Measurements from ENCODE around the gene LCE2A.
"Not testable (repeated sequence)": the region's sequence is repeated elsewhere in the genome, so short reads cannot be mapped to it uniquely, and the experiment has no call there.

The LCE2A gene, protein sequence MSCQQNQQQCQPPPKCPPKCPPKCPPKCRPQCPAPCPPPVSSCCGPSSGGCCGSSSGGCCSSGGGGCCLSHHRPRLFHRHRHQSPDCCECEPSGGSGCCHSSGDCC

DNA sequence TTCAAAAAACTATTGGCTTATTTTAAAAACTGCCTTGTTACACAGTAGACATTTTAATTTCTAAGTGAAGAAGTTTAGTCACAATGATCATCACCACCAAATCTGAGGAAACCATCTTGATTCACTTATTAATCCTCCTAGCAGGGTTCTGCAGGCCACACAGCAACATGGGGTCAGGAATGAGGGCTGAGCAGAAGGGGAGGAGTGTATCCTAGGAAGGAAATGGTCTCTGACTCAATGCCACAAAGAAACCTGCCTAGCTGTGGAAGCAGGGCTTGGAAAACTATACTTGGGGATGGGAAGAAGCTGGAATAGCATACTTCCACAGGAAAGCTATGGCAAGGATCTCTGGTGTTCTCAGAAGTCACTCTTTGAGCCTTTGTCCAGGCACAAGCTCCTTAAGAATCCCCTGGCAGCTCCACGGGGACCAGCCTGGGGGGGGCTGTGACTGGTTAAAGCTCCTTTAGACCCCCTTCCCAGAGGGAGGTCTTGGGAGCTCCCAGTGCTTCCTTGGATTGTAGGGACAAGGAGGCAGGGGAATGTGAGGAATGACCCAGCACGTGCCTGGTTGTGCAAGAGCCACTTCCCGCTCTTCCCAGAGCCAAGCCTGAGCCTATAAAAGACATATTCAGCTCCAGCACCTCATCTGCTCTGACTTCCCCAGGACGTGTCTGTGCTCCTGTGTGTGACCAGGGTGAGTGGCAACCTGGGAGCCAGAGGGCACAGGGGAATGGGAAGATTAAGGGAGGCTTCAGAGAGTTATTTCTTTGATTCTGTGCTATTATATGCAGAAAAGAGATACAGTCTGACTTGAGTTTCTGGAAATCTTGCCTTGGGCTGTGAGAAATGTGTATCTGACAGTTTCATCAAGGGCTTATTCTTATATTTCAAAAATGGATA lies at the start of gene LCE2A:
TSS of gene LCE2A (plus strand) at position 645 of the 900 bp plus-strand sequence. CDS start 557 bp downstream, outside the sequence.
- Histone ChIP-seq H3K4me3 (no peak within 1 kb of the TSS), H3K27ac (no peak within 1 kb of the TSS)

DNA sequence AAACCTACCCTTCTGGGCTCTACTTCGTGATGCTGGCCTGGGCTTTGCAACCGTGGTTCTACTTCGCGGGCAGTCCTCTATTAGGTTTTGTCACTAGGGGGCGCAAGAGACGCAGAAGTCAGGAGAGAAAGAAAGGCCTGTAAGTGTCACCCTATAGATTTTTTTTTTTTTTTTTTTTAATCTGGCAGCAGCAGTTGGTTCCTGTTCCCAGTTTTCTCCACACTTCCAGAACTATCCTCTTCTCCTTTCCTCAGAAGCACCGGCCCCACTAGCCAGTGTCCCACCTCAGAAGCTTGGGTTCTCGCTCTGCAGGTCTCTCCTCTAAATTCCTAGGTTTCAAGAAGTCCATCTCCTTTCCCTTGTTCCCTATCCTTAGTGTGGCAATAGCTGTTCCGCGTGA lies 44.0 kb upstream of the LCE2A start:
- no peak overlapping the region for H3K27ac ChIP-seq
- no peak overlapping the region for H3K4me3 ChIP-seq

DNA sequence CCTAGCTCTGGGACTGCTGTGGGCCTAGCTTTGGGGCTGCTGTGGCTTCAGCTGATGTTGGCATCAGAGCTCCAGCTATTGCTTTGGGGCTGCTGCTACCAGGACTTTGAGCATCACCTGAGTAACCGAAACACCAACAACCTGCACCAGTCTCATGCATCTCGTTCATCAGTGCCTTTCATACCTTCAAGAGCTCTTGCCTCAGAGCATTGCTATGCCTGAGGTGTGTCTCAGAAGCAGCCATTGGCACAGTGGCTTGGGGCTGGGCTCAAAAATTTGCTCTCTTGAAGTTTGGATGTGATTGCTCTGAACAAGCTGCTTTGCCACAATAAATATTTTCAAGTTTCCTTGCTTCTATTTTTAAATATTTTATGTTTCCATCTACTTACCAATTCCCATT lies 41.7 kb upstream of the LCE2A start:
- Histone ChIP-seq H3K4me3 (no peak overlapping the region), H3K27ac (no peak overlapping the region)

DNA sequence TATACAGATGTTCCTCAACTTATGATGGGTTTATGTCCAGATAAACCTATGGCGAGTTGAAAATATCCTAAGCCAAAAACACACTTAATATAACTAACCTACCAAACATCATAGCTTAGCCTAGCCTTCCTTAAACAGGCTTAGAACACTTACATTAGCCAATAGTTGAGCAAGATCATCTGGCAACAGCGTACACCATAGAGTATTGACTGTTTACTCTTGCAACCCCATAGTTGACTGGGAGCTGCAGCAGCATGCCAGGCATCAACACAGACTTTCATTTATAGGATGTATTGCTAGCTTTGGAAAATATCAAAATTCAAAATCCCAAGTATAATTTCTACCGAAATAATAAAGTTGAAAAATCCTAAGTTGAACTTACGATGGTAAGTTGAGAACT lies 40.5 kb upstream of the LCE2A start:
- H3K27ac ChIP-seq: no peak overlapping the region
- H3K4me3 ChIP-seq: no peak overlapping the region

DNA sequence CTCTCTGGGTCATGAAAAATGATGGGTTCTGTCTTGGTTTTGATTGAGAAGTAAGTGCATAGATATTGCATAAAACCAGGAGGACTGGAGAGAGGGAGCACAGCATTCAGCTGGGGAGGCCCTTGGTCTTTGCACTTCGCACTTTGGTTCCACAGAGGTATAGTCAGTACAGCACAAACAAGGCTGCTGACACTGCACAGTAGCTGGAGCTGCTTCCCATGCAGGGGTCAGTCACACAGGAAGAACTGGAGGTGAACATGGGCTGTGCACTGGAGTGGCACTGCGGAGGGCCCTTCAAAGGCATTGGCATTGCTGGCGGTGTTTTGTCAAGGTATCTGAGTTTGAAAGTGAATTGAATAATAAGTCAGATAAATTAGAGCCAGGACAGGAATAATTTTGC lies 39.5 kb upstream of the LCE2A start:
- Histone ChIP-seq H3K27ac (no peak overlapping the region), H3K4me3 (no peak overlapping the region)

DNA sequence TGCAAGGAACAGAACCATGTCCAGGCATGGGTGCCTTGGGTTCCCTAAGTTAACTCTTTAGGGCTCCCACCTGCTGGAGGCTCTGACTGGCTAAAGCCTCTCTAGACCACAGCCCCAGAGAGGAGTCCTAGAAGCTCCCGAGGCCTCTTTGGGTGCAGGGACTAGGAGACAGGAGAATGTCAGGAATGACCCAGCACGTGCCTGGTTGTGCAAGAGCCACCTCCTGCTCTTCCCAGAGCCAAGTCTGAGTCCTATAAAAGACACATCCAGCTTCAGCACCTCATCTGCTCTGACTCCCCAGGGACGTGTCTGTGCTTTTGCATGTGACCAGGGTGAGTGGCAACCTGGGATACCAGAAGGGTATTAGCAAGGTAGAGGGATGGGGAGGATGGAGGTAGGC lies 35.0 kb upstream of the LCE2A start, which contains the start of gene LCE2D:
TSS of gene LCE2D (plus strand) at position 283 of the 400 bp plus-strand sequence. CDS start 726 bp downstream, outside the sequence.
- Histone ChIP-seq H3K27ac (no peak within 1 kb of the TSS), H3K4me3 (no peak within 1 kb of the TSS)

DNA sequence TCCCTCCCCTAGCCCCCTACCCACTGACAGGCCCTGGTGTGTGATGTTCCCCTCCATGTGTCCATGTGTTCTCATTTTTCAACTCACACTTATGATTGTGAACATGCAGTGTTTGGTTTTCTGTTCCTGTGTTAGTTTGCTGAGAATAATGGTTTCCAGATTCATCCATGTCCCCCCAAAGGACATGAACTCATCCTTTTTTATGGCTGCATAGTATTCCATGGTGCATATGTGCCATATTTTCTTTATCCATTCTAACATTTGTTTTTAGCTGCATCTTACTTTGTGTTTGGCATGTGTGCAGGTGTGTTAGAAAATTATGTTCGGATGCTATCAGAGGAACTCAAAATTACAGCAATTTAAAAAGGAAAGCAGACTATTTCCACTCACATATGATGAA lies 32.0 kb upstream of the LCE2A start:
- H3K4me3 ChIP-seq, H3K27ac ChIP-seq: not testable (repeated sequence)

DNA sequence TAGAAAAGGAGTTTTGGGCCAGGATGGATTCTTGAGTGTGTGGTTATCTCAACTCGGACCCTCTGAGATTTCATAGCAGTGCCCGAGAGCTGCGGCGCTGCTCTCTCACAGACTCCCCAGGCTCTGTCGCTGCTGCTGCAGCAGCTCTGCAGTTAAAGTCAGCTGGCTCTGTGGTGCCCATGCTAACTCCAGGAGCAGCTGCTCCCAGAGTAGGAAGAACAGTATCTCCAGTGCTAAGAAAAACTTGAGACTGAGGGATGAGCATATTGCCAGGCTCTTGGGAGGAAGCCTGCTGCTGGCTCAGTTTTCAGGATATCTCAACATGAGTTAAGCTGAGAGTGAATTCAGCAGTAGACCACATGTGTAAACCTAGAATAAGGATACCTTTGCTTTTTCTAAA lies 30.5 kb upstream of the LCE2A start:
- no peak overlapping the region for H3K27ac ChIP-seq
- no peak overlapping the region for H3K4me3 ChIP-seq

DNA sequence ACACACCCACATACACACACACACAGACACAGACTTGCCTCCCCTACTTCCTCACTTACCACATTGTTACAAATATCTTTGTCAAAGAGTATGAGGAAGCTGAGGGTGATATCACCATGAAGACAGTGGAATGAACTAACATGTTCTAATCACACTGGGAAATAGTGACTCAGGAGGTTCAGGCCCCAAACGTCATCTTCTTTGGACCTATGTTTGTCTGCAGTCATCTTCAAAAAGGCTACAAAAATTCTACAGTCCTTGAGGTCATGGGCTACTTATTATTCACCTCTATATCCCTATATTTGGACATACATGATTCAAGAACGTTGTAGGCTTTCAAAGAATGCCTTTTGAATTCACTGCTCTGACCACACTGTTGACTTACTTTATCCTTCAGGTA lies 25.1 kb upstream of the LCE2A start:
- no peak overlapping the region for H3K27ac ChIP-seq
- H3K4me3 ChIP-seq: no peak overlapping the region

DNA sequence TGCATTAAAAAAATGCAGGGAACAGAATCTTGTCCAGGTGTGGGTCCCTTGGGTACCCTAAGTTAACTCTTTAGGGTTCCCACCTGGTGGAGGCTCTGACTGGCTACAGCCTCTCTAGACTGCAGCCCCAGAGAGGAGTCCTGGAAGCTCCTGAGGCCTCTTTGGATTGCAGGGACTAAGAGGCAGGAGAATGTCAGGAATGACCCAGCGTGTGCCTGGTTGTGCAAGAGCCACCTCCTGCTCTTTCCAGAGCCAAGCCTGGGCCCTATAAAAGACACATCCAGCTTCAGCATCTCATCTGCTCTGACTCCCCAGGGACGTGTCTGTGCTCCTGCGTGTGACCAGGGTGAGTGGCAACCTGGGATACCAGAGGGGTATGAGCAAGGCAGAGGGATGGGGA lies 23.2 kb upstream of the LCE2A start, which contains the start of gene LCE2C:
TSS of gene LCE2C (plus strand) at position 297 of the 400 bp plus-strand sequence. CDS start 737 bp downstream, outside the sequence.
- H3K27ac ChIP-seq, H3K4me3 ChIP-seq: not testable (repeated sequence)

DNA sequence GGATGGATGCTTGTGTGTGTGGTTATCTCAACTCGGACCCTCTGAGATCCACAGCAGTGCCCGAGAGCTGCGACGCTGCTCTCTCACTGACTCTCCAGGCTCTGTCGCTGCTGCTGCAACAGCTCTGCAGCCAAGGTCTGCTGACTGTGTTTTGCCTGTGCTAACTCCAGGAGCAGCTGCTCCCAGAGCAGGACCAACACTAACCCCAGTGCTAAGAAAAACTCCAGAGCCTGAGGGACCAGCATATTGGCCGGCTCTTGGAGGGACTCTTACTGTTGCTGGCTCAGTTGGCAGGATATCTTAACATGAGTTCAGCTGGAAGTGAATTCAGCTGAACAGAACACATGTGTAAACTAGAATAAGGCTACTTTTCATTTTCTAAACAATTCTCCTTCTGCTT lies 18.7 kb upstream of the LCE2A start:
- H3K27ac ChIP-seq: no peak overlapping the region

DNA sequence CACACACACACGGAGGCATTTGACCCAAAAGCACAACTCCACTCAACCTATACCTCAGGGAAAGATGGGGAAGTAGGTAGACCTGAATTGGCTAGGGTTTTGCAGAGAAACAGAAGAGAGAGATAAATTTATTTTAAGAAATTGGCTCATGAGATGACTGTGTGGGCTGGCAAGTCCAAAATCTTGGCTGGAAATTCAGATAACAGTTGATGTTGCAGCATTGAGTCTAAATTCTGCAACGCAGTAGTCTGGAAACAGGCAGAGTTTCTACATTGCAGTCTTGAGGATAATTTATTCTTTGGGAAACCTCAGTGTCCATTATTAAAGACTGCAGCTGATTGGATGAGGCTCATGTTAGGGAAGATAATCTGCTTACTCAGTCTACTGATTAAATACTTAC lies 16.5 kb upstream of the LCE2A start:
- H3K27ac ChIP-seq: no peak overlapping the region
- no peak overlapping the region for H3K4me3 ChIP-seq

More for the DNA sequence above, 18.7 kb upstream of the LCE2A start:
- H3K4me3 ChIP-seq: no peak overlapping the region

DNA sequence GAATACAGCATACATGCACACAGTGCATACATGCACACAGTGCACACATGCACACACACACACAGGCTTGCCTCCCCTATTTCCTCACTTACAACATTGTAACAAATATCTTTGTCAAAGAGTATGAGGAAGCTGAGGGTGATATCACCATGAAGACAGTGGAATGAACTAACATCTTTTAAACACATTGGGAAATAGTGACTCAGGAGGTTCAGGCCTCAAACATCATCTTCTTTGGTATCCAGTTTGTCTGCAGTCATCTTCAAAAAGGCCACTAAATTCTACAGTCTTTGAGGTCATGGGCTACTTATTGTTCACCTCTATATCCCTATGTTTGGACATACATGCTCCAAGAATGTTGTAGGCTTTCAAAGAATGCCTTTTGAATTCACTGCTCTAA lies 14.3 kb upstream of the LCE2A start:
- Histone ChIP-seq H3K4me3 (no peak overlapping the region), H3K27ac (no peak overlapping the region)

DNA sequence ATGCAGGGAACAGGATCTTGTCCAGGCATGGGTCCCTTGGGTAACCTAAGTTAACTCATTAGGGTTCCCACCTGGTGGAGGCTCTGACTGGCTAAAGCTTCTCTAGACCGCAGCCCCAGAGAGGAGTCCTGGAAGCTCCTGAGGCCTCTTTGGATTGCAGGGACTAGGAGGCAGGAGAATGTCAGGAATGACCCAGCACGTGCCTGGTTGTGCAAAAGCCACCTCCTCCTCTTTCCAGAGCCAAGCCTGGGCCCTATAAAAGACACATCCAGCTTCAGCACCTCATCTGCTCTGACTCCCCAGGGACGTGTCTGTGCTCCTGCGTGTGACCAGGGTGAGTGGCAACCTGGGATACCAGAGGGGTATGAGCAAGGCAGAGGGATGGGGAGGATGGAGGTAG lies 12.3 kb upstream of the LCE2A start, which contains the start of gene LCE2B:
TSS of gene LCE2B (plus strand) at position 301 of the 400 bp plus-strand sequence. CDS start 721 bp downstream, outside the sequence.
- not testable (repeated sequence) for H3K4me3 ChIP-seq, H3K27ac ChIP-seq

DNA sequence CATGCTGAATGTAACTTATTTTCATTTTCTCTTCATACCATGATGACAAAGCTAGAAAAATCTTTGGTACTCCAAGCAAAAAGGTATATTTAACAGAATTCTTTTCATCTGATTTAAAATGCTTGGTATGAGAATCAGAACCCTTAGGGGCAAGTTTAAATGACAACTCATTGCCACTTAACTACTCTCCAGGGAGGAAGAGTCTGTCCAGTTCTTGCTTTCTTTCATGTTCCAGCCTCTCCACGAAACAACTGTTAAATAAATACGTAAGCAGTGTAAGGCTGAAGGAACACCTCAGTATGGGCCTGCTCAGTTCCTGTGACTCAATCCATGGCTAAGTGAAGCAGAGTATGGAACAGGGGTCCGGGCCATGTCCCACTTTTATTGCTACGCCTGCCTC lies 1.6 kb downstream of the LCE2A start:
- Histone ChIP-seq H3K4me3 (no peak overlapping the region), H3K27ac (no peak overlapping the region)

DNA sequence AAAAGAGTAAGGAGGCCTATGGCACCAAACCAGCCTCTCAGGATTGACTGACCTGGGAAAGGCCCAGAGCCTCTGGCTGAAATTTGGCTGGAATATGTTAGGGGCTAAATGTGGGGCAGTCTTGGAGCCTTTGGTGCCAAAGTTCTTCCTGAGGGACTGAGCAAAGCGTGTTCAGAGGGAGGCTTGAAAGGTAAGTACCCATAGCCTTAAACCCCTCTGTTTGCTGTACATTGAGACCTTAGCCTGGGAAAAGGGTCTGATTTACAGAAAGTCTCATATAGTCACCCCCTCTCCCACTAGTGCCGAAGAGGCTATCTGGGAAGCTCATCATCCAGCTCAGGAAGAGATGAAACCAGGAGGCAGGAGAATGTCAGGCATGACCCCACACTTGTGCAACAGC lies 9.7 kb downstream of the LCE2A start, which contains the start of gene LCE4A:
TSS of gene LCE4A (plus strand) at position 301 of the 400 bp plus-strand sequence. CDS start 916 bp downstream, outside the sequence.
- Histone ChIP-seq H3K27ac (no peak within 1 kb of the TSS), H3K4me3 (no peak within 1 kb of the TSS)

DNA sequence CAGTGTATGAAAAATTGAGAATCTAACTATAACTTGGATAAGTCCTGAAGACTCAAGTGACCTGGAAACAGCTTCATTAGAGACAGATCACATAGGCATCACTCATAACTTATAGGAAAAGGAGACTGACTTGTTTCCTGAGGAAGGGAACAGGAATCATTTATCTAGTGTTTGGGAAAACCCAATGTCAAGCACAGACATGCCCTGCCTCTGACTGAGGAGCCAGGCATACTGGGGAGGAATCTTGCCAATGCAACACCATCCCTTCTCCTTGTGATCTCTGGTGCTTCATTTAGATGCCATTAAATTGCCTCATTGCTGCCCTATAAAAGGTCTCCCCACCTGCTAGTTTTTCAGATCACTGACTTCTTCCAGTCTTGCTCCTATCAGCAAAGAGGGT lies 20.1 kb downstream of the LCE2A start:
- H3K4me3 ChIP-seq: no peak overlapping the region
- H3K27ac ChIP-seq: peak overlapping the region in 6 of 21 experiments; percentile 4 to 51 (median 32)

DNA sequence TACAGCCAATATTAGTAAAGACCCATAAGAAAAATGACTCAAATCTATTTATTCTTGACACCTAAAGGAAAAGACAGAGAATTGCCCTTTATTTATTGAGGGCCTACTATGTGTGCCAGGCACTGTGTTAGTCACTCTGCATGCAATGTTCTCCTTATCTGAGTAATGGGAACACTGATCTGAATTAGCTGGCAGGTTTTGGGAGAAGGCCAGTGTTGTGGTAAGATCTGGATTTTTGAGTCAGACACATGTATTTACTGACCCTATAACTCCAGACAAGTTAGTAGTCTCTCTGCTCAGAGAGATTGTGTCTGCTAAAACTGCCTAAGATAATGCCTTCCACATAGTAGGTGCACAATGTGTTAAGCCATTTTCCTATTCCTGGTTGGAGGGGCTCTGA lies 27.1 kb downstream of the LCE2A start:
- Histone ChIP-seq H3K27ac (no peak overlapping the region), H3K4me3 (no peak overlapping the region)

DNA sequence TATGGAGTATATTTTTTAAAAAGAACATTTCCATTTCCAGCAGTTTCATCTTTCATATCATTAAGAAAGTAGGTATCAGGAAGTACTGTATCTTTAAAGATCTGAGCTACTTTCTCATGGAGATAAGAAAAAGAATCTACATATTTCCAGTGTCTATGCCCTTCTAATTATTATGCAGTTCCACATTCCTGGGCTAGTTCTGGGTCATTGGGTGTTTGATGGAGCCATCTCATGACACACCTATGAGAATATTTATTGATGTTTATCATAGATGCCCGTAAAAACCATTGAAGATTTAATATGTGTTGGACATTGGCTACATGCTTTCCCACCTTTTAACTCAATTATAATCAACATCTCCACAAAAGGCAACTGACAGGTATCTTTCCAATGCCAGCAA lies 30.8 kb downstream of the LCE2A start:
- Histone ChIP-seq H3K4me3 (no peak overlapping the region), H3K27ac (no peak overlapping the region)

DNA sequence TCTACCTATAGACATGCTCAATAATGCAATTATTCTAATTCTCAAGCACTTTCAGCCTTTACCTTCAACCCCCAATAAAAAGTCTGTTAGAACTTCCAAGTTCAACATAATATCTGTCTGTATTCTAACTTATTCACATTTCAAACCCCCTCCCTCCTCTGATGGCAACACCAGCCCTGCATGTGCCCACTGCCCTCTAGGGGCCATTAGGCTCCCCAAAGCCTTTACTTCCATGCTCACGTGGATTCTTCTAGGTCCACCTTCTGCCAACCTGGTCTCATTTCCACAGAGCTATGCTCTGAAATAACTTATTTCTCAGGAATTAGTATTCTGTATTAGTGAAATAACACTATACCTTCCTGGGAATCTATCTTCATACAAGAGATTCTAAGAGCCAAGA lies 37.5 kb downstream of the LCE2A start:
- no peak overlapping the region for H3K4me3 ChIP-seq
- no peak overlapping the region for H3K27ac ChIP-seq

DNA sequence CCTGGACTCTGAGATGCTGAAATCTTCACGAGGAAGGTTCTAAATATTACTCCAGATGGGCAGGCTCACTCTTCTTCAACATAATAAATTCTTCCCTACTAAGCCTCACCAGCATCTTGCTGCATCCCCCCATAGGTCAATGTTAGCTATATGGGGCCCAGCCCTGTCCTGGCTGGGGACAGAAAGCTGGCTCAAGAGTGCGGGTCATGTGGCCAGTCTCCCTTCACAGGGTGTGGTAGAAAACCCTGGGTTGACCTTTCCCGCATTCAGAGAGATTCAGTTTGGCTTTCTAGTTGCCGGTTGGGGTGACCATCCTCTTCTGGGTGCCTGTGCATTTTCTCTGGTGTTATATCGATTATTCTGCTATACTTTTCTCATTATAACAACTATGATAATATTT lies 39.9 kb downstream of the LCE2A start:
- no peak overlapping the region for H3K27ac ChIP-seq

More for the DNA sequence above, 39.9 kb downstream of the LCE2A start:
- no peak overlapping the region for H3K4me3 ChIP-seq
